Prostate gland (tissue), 2 donors: ENCODE data around the gene ZNF385D. TPM values are rescaled to one million over a fixed set of nuclear protein-coding genes. Genes with fewer than 3 reads are reported as not detected.

Experiments
- DNase-seq: peaks from one replicate; pipeline ENCODE4 v3.0.0-alpha.2; 2019; ENCODE audit warnings: low spot score
- H3K27ac ChIP-seq, 2 donors: fragments of 200-600 bp; sonication (generic); 2 replicates each; pipeline ENCODE4 v1.5.1; 2017 to 2019
- H3K27me3 ChIP-seq: fragments of 200-600 bp; sonication (generic); replicated peaks from 2 replicates; pipeline ENCODE4 v1.5.1; 2019; ENCODE audit not compliant: insufficient read depth
- H3K36me3 ChIP-seq, 2 donors: fragments of 200-600 bp; sonication (generic); 1 replicate in 1 of 2; 2 replicates in 1 of 2; pipeline versions ENCODE4 v1.5.1 to v1.8.1; 2017 to 2019
- H3K4me1 ChIP-seq: fragments of 200-600 bp; sonication (generic); replicated peaks from 2 replicates; pipeline ENCODE4 v1.5.1; 2019
- H3K4me3 ChIP-seq, 2 donors: fragments of 200-600 bp; sonication (generic); 2 replicates each; pipeline ENCODE4 v1.5.1; 2017 to 2019
- H3K9me3 ChIP-seq: fragments of 200-600 bp; sonication (generic); 2 replicates; pipeline ENCODE4 v1.5.1; 2017
- CTCF ChIP-seq, 4 experiments: fragments of 200-600 bp in 2 of 4; fragments of 450-650 bp in 2 of 4; sonication (generic) in 2 of 4; IDR thresholded peaks; 1 replicate in 3 of 4; 2 replicates in 1 of 4; pipeline ENCODE4 v1.5.1; 2016 to 2019; ENCODE audit warnings: antibody characterized with exemption in 4 of 4, mild to moderate bottlenecking in 2 of 4, moderate library complexity in 2 of 4
- POLR2A ChIP-seq: fragments of 450-650 bp; IDR thresholded peaks from one replicate; pipeline ENCODE4 v1.6.1; 2016; ENCODE audit warnings: antibody characterized with exemption, mild to moderate bottlenecking
- POLR2AphosphoS5 ChIP-seq: sonication (generic); formaldehyde crosslinking; IDR thresholded peaks from one replicate; pipeline ENCODE4 v1.6.1; 2017; ENCODE audit warnings: antibody characterized with exemption
- WGBS: methylation state at CpG from one replicate; pipeline ENCODE4 v1.1.5; 2018; 5-methylcytosine and 5-hydroxymethylcytosine counted together
- intact Hi-C: fragments of 100-400 bp; cut with DNase I; formaldehyde crosslinking; loops from one replicate; pipeline ENCODE4 v1.14.2; 2022
- total RNA-seq, 2 donors: library from RNA; depleted of rRNA; stranded (reverse); fragments of >200 nt; gene quantifications; one replicate each; pipeline ENCODE4 v1.1.0, GENCODE V29; 2016

ZNF385D gene
- total RNA-seq, 2 donors from 2014 or later: 1.0 to 5.9 TPM

GRCh38 chr3:21638488-21638887 lies 112.5 kb downstream of the ZNF385D start:
- DNase-seq: no peak
- no peaks in the 10 kb centered on the region for H3K27me3 ChIP-seq
- H3K27ac ChIP-seq: no peak overlapping the region
- H3K9me3 ChIP-seq: no peaks in the 10 kb centered on the region
- no peak for TF ChIP-seq CTCF (IDR thresholded peaks at IDR 0.05)
- no peak for TF ChIP-seq POLR2AphosphoS5
- no peak for TF ChIP-seq POLR2A
- H3K4me3 ChIP-seq: no peak overlapping the region
- no peaks in the 10 kb centered on the region for H3K4me1 ChIP-seq
- no peaks in the 10 kb centered on the region for H3K36me3 ChIP-seq
- WGBS: 87% methylated on average over 2 of the region's 2 CpGs
- intact Hi-C loops: no loop called here

- DNase-seq: no peak
- H3K36me3 ChIP-seq: no peaks in the 10 kb centered on the region
- no peaks in the 10 kb centered on the region for H3K27me3 ChIP-seq
- TF ChIP-seq POLR2A (no peak), POLR2AphosphoS5 (no peak), CTCF (IDR thresholded peaks at IDR 0.05) (no peak)
- intact Hi-C loops: no loop called here
- no peaks in the 10 kb centered on the region for H3K4me1 ChIP-seq
- no peaks in the 10 kb centered on the region for H3K9me3 ChIP-seq
- no peak overlapping the region for H3K27ac ChIP-seq
- 77% methylated on average over 1 of the region's 1 CpG for WGBS
- H3K4me3 ChIP-seq: no peak overlapping the region
Observed at GRCh38 chr3:21634112-21634511, 116.9 kb downstream of the ZNF385D start.

DNA sequence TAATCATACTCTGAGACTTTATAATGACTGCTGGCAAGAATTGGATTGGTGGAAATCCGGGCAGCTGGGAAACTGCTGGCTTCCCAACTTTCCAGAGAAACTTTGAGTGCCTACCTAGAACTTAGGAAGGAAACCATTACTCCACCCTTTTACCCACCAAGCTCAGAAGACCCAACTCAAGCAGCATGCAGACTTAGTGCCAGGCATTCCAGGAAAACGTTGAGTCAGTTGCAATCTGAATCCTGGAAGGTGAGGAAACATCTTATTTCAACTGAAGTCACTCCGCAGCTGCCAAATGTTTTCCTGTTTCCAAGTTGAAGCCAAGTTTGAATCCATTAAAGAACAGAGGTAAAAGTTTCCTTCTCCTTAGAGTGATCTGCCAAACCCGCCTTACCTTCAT lies 126.5 kb downstream of the ZNF385D start:
- Histone ChIP-seq H3K27ac (no peak overlapping the region), H3K4me1 (no peaks in the 10 kb centered on the region), H3K9me3 (no peaks in the 10 kb centered on the region), H3K4me3 (no peak overlapping the region), H3K36me3 (no peaks in the 10 kb centered on the region), H3K27me3 (no peaks in the 10 kb centered on the region)
- DNase-seq: no peak
- TF ChIP-seq POLR2A (no peak), CTCF (IDR thresholded peaks at IDR 0.05) (no peak), POLR2AphosphoS5 (no peak)
- intact Hi-C loops: no loop called here
- 70% methylated on average over 4 of the region's 4 CpGs for WGBS

- Histone ChIP-seq H3K4me1 (no peaks in the 10 kb centered on the region), H3K4me3 (no peak overlapping the region), H3K27ac (no peak overlapping the region), H3K9me3 (no peaks in the 10 kb centered on the region), H3K36me3 (no peaks in the 10 kb centered on the region), H3K27me3 (no peaks in the 10 kb centered on the region)
- DNase-seq: no peak
- intact Hi-C loops: no loop called here
- no peak for TF ChIP-seq CTCF (IDR thresholded peaks at IDR 0.05)
- TF ChIP-seq POLR2AphosphoS5: no peak
- no peak for TF ChIP-seq POLR2A
- 54% methylated on average over 4 of the region's 4 CpGs for WGBS
Observed at GRCh38 chr3:21621181-21621651, 129.8 kb downstream of the ZNF385D start.

DNA sequence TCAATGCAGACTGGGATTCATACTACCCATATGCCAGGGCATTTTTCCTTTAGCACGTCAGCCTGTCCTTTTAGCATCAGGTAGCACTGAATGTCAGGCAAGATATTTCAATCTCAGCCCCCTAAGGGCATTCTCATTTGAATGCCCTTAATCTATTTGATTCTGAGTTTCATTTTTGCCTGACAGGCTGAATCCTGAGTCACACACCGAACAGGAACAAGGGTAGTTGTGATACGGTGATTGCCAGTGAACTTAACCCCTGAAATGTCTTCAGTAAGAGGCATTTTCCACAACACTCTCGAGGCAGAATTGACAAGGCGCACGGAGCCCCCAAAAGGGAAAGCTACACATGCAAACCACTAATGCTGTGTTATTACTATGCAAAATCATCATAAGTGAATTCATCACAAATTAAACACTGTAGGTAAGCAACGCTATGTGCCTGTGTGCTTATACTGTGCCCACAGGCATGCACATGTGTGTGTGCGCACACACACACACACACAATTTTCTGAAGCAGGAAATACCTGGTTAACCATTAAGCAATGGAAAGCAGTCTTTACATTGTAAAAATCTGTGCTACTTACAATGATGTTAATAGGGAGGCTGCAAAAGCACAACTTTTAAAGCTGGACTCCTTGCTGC lies 130.4 kb downstream of the ZNF385D start:
- TF ChIP-seq POLR2AphosphoS5 (no peak), CTCF (IDR thresholded peaks at IDR 0.05) (no peak), POLR2A (no peak)
- no peak overlapping the region for H3K4me3 ChIP-seq
- no peaks in the 10 kb centered on the region for H3K9me3 ChIP-seq
- DNase-seq: no peak
- 40% methylated on average over 8 of the region's 8 CpGs for WGBS
- intact Hi-C loops: no loop called here
- no peaks in the 10 kb centered on the region for H3K36me3 ChIP-seq
- H3K4me1 ChIP-seq: no peaks in the 10 kb centered on the region
- no peaks in the 10 kb centered on the region for H3K27me3 ChIP-seq
- no peak overlapping the region for H3K27ac ChIP-seq
